ENCODE data around the gene ABHD16B.
A peak's percentile ranks its signal among the peaks of the same experiment; 100 is the strongest.
"Not testable (repeated sequence)": the region's sequence is repeated elsewhere in the genome, so short reads cannot be mapped to it uniquely, and the experiment has no call there.

Gene ABHD16B

GRCh38 chr20:63877755-63878470 is 16.6 kb downstream of the ABHD16B start:
- H3K4me3 ChIP-seq (ENCODE audit: low read depth, low read length), result no peak overlapping the region

- H3K4me3 ChIP-seq (ENCODE audit: low read depth, low read length), result no peak overlapping the region
Measured at GRCh38 chr20:63878899-63879663, 17.8 kb downstream of the ABHD16B start.

GRCh38 chr20:63880901-63881300 is 19.6 kb downstream of the ABHD16B start:
- H3K4me3 ChIP-seq (ENCODE audit: low read depth, low read length), result not testable (repeated sequence)

GRCh38 chr20:63881451-63882226 is 20.3 kb downstream of the ABHD16B start:
- no peak overlapping the region for H3K4me3 ChIP-seq (ENCODE audit: low read depth, low read length)

- no peak overlapping the region for H3K4me3 ChIP-seq (ENCODE audit: low read depth, low read length)
Measured at GRCh38 chr20:63882257-63883200, 21.2 kb downstream of the ABHD16B start.

GRCh38 chr20:63883201-63883593 is 21.9 kb downstream of the ABHD16B start:
- no peak overlapping the region for H3K4me3 ChIP-seq (ENCODE audit: low read depth, low read length)

- no peak overlapping the region for H3K4me3 ChIP-seq (ENCODE audit: low read depth, low read length)
Measured at GRCh38 chr20:63884506-63885263, 23.4 kb downstream of the ABHD16B start.

- no peak overlapping the region for H3K4me3 ChIP-seq (ENCODE audit: low read depth, low read length)
Measured at GRCh38 chr20:63885264-63886053, 24.2 kb downstream of the ABHD16B start.

GRCh38 chr20:63886054-63886419 is 24.7 kb downstream of the ABHD16B start:
- no peak overlapping the region for H3K4me3 ChIP-seq (ENCODE audit: low read depth, low read length)

- no peak overlapping the region for H3K4me3 ChIP-seq (ENCODE audit: low read depth, low read length)
Measured at GRCh38 chr20:63886921-63887320, 25.6 kb downstream of the ABHD16B start.

GRCh38 chr20:63889241-63890200 is 28.2 kb downstream of the ABHD16B start:
- no peak overlapping the region for H3K4me3 ChIP-seq (ENCODE audit: low read depth, low read length)

GRCh38 chr20:63890201-63890576 is 28.9 kb downstream of the ABHD16B start:
- H3K4me3 ChIP-seq (ENCODE audit: low read depth, low read length), result no peak overlapping the region

GRCh38 chr20:63890616-63891015 is 29.3 kb downstream of the ABHD16B start:
- H3K4me3 ChIP-seq (ENCODE audit: low read depth, low read length), result no peak overlapping the region

GRCh38 chr20:63891061-63892002 is 30.0 kb downstream of the ABHD16B start:
- no peak overlapping the region for H3K4me3 ChIP-seq (ENCODE audit: low read depth, low read length)

GRCh38 chr20:63892402-63892801 is 31.1 kb downstream of the ABHD16B start:
- no peak overlapping the region for H3K4me3 ChIP-seq (ENCODE audit: low read depth, low read length)

GRCh38 chr20:63893999-63894357 is 32.7 kb downstream of the ABHD16B start:
- peak overlapping the region; percentile 65 for H3K4me3 ChIP-seq (ENCODE audit: low read depth, low read length)

All from iPS-11a (cell line).